Measurements from ENCODE around the gene CNTN6. TPM values are rescaled to one million over a fixed set of nuclear protein-coding genes. Genes with fewer than 3 reads are reported as not detected.

CNTN6 gene
- not detected in 2 replicates for total RNA-seq

DNA sequence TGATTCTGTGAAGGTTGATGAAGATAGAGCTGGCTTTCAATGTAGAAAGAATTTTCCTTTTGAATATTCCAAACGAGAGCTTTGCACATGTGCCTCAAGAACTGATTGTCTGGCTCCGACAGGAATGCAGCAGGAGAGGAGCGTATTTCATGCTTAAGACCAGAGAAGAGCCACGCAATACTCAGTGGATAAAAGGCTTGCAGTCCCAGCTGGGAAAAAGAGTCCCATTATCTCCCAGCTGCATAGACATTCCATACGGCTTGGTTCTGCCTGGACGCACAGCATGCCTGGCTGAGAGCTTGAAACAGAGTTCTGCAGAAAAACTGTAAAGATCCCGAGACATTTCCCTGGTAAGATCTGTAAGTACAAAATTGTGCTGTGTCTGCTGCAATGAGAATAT, at the start of gene CNTN6:
CNTN6 (plus strand) TSS at position 254 of the 400 bp plus-strand sequence. CDS start 54,985 bp downstream, outside the sequence.

Small RNA genes lying within 50 kb of the gene (small RNA-seq; reads per million reads assigned to genes)
- gene CRB3P1: not detected
- gene RN7SL120P: not detected
